ENCODE measurements around the gene DRGX. TPM values are rescaled to one million over a fixed set of nuclear protein-coding genes. Genes with fewer than 3 reads are reported as not detected.

DRGX gene
- total and polyA plus RNA-seq, 2 of the 13 experiments (the other 11 are each of a cell fraction or from before 2014, with no cell fraction given), result not detected

DNA sequence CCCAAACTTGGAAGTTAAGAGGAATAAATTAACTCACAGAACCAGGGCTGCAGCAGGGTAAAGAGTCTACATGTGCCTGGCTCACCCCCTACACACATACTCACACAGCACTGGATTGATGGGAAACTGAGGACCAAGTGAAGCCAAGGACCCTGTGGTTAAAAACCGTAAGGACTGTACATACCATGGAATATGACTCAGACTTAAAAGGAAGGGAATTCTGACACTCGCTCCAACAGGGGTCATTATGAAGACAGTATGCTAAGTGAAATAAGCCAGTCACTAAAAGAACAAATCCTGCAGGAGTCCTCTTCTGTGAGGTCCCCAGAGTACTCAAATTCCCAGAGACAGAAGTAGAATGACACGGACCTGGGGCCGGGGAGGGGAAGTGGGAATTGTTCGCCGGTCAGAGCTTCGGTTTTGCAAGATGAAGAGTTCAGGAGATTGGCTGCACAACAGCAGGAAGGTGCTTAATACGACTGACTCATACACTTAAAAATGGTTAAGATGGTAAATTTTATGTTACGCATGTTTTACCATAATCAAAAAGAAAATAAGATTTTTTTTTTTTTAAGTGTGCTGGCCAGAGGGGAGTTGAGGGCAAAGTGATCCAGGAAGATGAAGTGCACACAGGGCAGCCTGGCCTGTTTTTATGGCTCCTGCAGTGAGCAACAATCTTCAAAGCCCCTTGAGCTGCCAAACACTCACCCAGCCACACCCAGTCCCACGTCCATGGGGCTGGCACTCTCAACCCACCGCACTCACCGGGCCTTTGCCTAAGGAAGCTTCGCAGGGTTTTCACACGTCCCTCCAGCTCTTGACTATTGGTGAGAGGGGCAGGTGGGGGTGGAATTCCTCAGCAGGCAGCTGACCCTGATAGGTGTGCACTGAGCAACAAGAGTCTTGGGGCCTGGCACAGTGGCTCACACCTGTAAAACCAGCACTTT is 26.4 kb downstream of the DRGX start:
- no peaks in the 10 kb centered on the region for H3K9me3 ChIP-seq (ENCODE audit: low read length)
- H3K4me3 ChIP-seq (replicated peaks in 1 of 3; ENCODE audit: insufficient read depth in 1 of 3, low read depth in 2 of 3, low read length in 3 of 3), result no peak overlapping the region
- H3K79me2 ChIP-seq (ENCODE audit: insufficient read depth, low read length), result no peaks in the 10 kb centered on the region
- H3K36me3 ChIP-seq (replicated peaks in 1 of 2; ENCODE audit: control insufficient read depth in 1 of 2, insufficient read depth in 2 of 2, low read length in 2 of 2), result no peaks in the 10 kb centered on the region
- no peak overlapping the region for H3K4me2 ChIP-seq (ENCODE audit: low read depth, low read length)
- H3K4me1 ChIP-seq (ENCODE audit: insufficient read depth, low read length), result no peaks in the 10 kb centered on the region
- TF ChIP-seq ZKSCAN8 (CRISPR knock-in tag; IDR thresholded peaks at IDR 0.05; ENCODE audit: borderline replicate concordance), result no peak
- no peak for TF ChIP-seq ZNF569 (CRISPR knock-in tag; IDR thresholded peaks at IDR 0.05; ENCODE audit: borderline replicate concordance)
- no peak for TF ChIP-seq FOXP1 (IDR thresholded peaks at IDR 0.05)
- no peak for TF ChIP-seq FOXP1 (CRISPR knock-in tag; IDR thresholded peaks at IDR 0.05)
- TF ChIP-seq, protein P1, sequence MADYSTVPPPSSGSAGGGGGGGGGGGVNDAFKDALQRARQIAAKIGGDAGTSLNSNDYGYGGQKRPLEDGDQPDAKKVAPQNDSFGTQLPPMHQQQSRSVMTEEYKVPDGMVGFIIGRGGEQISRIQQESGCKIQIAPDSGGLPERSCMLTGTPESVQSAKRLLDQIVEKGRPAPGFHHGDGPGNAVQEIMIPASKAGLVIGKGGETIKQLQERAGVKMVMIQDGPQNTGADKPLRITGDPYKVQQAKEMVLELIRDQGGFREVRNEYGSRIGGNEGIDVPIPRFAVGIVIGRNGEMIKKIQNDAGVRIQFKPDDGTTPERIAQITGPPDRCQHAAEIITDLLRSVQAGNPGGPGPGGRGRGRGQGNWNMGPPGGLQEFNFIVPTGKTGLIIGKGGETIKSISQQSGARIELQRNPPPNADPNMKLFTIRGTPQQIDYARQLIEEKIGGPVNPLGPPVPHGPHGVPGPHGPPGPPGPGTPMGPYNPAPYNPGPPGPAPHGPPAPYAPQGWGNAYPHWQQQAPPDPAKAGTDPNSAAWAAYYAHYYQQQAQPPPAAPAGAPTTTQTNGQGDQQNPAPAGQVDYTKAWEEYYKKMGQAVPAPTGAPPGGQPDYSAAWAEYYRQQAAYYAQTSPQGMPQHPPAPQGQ (CRISPR knock-in tag; IDR thresholded peaks at IDR 0.05; ENCODE audit: borderline replicate concordance), result no peak
- TF ChIP-seq SMAD3 (CRISPR knock-in tag; IDR thresholded peaks at IDR 0.05), result no peak
- POLR2A ChIA-PET, result no interaction called here
- BruUV-seq (replicated peaks), result no TSS peak
- FAIRE-seq (no peak), DNase-seq (ENCODE audit: low spot score) (no peak), ATAC-seq (no peak)
- no peaks in the 10 kb centered on the region for H4K20me1 ChIP-seq (ENCODE audit: insufficient read depth, low read length)
- WGBS (ENCODE audit: low lambda C conversion rate), result 19% methylated on average over 13 of the region's 14 CpGs
- no peak overlapping the region for H3K9ac ChIP-seq (ENCODE audit: insufficient read depth, low read depth, low read length)
- intact Hi-C loops (cut with micrococcal nuclease; ENCODE audit: unreplicated experiment) (loop anchor here (5.0 kb wide), 1 partner anchor 657 kb away; no protein-coding TSS in a partner anchor), in situ Hi-C loops (cut with HindIII; ENCODE audit: extremely low pct_ligation_motif_present, low pct_unique_long_range_greater_than_20kb) (loop anchor here (10.0 kb wide), 1 partner anchor 395 kb away; no protein-coding TSS in a partner anchor)
- no peak overlapping the region for H3K27ac ChIP-seq (ENCODE audit: extremely low read length, insufficient read depth, low read length)
- 0 out of 5 replicates have a peak, but pooled peaks cover 0 to 3% of the 10 kb centered on the region in 2 experiments for H3K27me3 ChIP-seq (ENCODE audit: control insufficient read depth in 1 of 2, insufficient read depth in 2 of 2, low read length in 2 of 2)
- no peak overlapping the region for H2AFZ ChIP-seq (ENCODE audit: low read length)
- CTCF ChIA-PET (ENCODE audit: low intra/inter-chr PET ratio, low total read pairs), result no interaction called here

Measured in HepG2 (cell line).